IPS-NIHi7 (cell line): ENCODE measurements around the gene SAFB2.

Experiments
- DNase-seq: peaks from one replicate; pipeline ENCODE4 v3.0.0; 2012; ENCODE audit warnings: mixed read lengths; ENCODE audit errors: extremely low spot score

Gene SAFB2

DNA sequence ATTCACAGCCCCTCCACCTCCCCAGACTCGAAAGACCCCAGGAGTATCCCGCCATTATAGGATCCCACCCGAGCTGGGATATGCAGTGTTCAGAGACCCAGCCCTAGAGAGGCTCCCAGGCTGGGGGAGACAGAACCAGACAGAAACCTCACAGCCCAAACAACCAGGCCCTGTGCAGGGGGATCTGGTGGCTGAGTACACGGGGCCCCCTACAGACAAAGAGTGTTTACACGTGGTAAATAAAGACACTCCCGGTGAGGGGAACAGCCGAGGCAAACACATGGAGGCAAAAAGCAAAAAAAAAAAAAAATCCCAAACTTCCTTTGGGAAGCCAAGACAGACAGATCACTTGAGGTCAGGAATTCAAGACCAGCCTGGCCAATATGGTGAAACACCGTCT, 79.9 kb downstream of the SAFB2 start:
- DNase-seq: peak; percentile 53

DNA sequence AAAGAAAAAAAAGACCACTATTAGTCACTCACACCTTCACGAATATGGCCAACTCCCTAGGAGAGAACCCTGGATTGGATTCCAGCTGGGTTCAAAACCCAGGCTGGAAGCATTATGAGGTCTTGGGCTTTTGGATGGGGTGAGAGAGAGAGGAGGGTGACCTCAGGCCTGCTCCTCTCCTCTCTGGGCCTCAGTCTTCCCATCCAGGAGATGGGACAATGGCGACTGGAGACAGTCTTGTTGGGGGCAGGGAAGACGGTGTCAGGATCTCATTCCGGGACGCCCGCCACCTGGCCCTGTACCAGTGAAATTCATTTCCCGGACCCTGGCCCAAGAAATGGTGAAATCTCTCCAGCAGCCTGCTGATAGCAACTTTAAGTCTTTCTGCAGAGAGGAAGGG, 81.1 kb downstream of the SAFB2 start:
- no peak for DNase-seq

- DNase-seq: no peak
Observed at GRCh38 chr19:5540208-5540607, 82.4 kb downstream of the SAFB2 start.

DNA sequence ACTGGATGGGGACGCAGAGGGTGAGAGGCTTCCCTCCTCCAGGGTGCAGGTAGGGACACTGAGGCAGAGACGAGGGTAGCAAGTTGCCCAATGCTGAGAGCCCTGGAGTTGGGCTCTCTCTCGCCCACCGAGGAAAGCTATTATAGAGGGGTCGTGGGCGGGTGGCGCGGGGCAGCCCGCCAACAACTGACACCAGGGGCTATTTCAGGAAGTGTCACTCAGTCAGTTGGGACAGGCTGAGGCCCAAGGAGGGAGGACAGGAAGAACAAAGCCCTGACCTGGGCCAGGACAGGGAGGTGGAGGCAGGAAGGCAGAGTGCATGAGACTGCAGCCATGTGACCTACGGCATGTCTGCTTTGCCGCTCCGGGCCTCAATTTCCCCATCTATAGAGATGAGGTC, 84.7 kb downstream of the SAFB2 start:
- no peak for DNase-seq
